Measurements from ENCODE around the gene TMEM35B.
"Not testable (repeated sequence)": the region's sequence is repeated elsewhere in the genome, so short reads cannot be mapped to it uniquely, and the experiment has no call there.

TMEM35B gene

GRCh38 chr1:34976384-34977209, 8.6 kb downstream of the TMEM35B start:
- no peak for DNase-seq (ENCODE audit: low read depth in 2 of 2)

- DNase-seq (ENCODE audit: low read depth in 2 of 2), result no peak
These were observed 9.4 kb downstream of the TMEM35B start for GRCh38 chr1:34975771-34976170.

GRCh38 chr1:34975338-34975737, 9.8 kb downstream of the TMEM35B start:
- no peak for DNase-seq (ENCODE audit: low read depth in 2 of 2)

- no peak for DNase-seq (ENCODE audit: low read depth in 2 of 2)
These were observed 10.5 kb downstream of the TMEM35B start for GRCh38 chr1:34974626-34975025.

GRCh38 chr1:34973326-34973725, 11.8 kb downstream of the TMEM35B start:
- no peak for DNase-seq (ENCODE audit: low read depth in 2 of 2)

- DNase-seq (ENCODE audit: low read depth in 2 of 2), result no peak
These were observed 14.3 kb downstream of the TMEM35B start for GRCh38 chr1:34970829-34971228.

- DNase-seq (ENCODE audit: low read depth in 2 of 2), result no peak
These were observed 14.9 kb downstream of the TMEM35B start for GRCh38 chr1:34970220-34970735.

GRCh38 chr1:34968297-34968696, 16.9 kb downstream of the TMEM35B start:
- not testable (repeated sequence) for DNase-seq (ENCODE audit: low read depth in 2 of 2)

- DNase-seq (ENCODE audit: low read depth in 2 of 2), result not testable (repeated sequence)
These were observed 17.5 kb downstream of the TMEM35B start for GRCh38 chr1:34967672-34968071.

- no peak for DNase-seq (ENCODE audit: low read depth in 2 of 2)
These were observed 19.6 kb downstream of the TMEM35B start for GRCh38 chr1:34965597-34965996.

GRCh38 chr1:34950428-34950827, 34.7 kb downstream of the TMEM35B start:
- DNase-seq (ENCODE audit: low read depth in 2 of 2), result no peak

GRCh38 chr1:34948739-34949138, 36.4 kb downstream of the TMEM35B start:
- DNase-seq (ENCODE audit: low read depth in 2 of 2), result not testable (repeated sequence)

- not testable (repeated sequence) for DNase-seq (ENCODE audit: low read depth in 2 of 2)
These were observed 37.4 kb downstream of the TMEM35B start for GRCh38 chr1:34947641-34948314.

- no peak for DNase-seq (ENCODE audit: low read depth in 2 of 2)
These were observed 38.9 kb downstream of the TMEM35B start for GRCh38 chr1:34946211-34946610.

- DNase-seq (ENCODE audit: low read depth in 2 of 2), result not testable (repeated sequence)
These were observed 43.3 kb downstream of the TMEM35B start for GRCh38 chr1:34941798-34942197.

All from stimulated activated CD8-positive, alpha-beta memory T cell treated with anti-CD3 and anti-CD28 coated beads, Interleukin-2, amount 100 ng/mL, for 1 hour (primary cell).